GM04503 (cell line): ENCODE results near the gene ZNF263.
A peak's percentile ranks its signal among the peaks of the same experiment; 100 is the strongest.

ENCODE experiments used
- DNase-seq: peaks from one replicate; pipeline ENCODE4 v3.0.0-alpha.2; 2012; ENCODE audit warnings: low read depth

ZNF263 gene

GRCh38 chr16:3282730-3283542 is at the start of gene ZNF263:
Gene ZNF263 (plus strand): TSS chr16:3283491. CDS start chr16:3283819, 328 bp downstream.
- DNase-seq = peak; percentile 94

- no peak for DNase-seq
Observed at GRCh38 chr16:3234543-3234856, 48.8 kb upstream of the ZNF263 start.

GRCh38 chr16:3234857-3235561 is 48.3 kb upstream of the ZNF263 start, which contains the start of gene ZNF200:
Gene ZNF200 (minus strand): TSS chr16:3235158. CDS start chr16:3233755, 1,403 bp downstream.
- peak; percentile 73 for DNase-seq

GRCh38 chr16:3235856-3236669 is 47.2 kb upstream of the ZNF263 start:
- no peak for DNase-seq

DNA sequence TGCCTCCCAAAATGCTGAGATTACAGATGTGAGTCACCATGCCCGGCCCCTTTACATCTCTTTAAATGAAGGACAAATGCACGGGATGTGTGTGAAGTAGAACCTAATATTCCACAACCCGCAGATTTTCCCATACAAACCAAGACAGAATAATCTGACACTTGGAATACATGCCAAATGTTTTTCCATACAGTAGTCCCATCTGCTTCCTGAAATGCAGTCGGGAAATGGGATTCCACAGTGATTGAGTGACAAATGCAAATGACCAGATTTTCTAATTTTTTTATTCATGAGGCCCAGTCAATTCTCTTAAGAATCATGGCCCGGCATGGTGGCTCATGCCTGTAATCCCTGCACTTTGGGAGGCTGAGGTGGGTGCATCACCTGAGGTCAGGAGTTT is 41.5 kb upstream of the ZNF263 start:
- DNase-seq = no peak

DNA sequence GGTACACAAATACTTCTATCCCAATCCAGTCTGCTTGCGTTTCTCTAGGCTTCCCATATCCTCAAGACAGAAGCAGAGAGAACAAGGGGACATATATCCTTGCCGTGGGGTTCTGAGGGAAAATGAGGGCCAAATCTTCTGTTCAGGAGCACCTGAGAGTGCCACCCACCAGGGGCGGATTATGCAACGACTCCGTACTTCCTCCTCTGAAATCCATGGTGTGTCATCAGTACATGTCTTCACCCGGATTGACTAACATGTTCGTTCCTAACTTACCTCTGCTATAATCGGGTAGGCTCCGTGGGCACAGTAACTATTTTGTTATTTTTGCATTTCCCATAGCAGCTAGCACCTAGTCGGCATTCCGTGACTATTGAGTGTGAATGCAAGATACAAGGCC is 40.6 kb upstream of the ZNF263 start:
- no peak for DNase-seq

GRCh38 chr16:3243882-3244281 is 39.4 kb upstream of the ZNF263 start:
- no peak for DNase-seq

DNA sequence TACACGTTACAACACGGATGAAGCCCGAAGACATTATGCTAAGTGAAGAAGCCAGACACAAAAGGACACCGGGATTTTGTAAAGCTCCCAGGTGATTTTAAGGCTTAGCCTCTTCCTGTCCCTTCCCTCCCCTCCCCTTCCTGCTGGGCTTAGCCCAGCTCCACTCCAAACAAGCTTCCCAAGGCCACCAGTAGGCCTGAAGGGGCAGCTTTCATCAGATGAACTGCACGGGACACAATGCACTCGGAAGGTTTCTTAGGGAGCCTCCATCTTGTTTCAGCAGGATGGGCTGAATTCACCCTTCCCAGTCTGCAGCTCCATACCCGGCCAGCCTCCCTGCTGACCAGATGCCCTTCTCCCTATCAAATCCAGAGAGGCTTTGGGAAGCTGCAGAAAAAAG is 37.3 kb upstream of the ZNF263 start:
- no peak for DNase-seq

DNA sequence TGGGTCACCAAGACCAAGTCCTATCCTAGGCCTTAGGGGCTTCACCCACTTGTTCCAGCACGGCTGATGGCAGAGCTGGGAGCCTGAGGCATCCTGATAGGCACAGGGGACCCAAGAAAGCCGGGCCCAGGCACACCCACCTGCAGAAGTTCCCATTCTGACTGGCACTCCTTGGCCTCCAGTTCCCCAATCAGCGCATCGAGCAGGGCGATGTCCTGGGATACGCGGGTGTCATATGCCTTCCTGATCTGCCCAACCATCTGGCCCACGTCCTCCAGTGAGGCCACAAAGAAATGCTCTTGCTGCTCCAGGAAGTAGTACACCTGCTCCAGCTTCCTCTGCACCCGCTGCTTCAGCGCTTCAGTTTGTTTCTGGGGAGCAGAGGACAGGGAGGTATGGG is 36.4 kb upstream of the ZNF263 start:
- no peak for DNase-seq

- DNase-seq = no peak
Observed at GRCh38 chr16:3248596-3248995, 34.7 kb upstream of the ZNF263 start.

GRCh38 chr16:3249020-3249419 is 34.3 kb upstream of the ZNF263 start:
- no peak for DNase-seq

DNA sequence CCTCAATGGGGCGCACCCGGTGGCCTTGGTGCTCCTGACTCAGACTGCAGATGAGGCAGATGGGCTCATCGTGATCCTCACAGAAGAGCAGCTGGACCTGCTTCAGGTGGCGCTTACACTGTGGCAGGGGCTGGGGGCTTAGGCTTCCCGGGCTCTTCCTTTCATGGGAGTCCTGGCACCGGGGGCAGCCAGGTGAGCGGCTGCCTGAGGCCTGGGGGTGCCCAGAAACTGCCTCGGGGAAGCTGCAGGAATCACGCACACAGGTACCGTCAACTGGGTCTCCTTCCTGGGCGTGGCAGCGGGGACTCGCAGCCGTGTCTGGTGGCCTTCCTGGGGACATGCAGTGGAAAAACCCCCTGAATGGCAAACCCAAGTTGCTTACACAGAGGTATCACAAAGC is 33.8 kb upstream of the ZNF263 start:
- no peak for DNase-seq

GRCh38 chr16:3252967-3253366 is 30.3 kb upstream of the ZNF263 start:
- no peak for DNase-seq

DNA sequence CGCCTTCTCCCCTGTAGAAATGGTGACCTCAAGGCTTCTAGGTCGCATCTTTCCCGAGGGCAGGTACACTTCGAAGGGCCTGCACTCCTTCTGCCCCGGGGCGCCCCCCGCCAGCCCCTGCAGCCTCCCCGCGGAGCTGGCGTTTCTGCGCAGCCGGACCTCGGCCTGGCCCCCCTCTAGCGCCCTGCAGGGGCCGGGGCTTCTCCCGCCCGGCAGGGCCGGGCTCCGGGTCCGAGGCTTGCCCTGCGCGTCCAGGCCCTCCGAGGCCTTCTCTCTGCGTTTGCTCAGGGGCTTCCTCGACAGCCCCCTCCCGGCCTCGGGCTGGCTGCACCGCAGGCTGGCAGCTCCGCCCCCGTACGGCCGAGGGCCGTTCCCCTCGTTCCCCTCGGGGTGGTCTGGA is 29.0 kb upstream of the ZNF263 start:
- no peak for DNase-seq

- DNase-seq = no peak
Observed at GRCh38 chr16:3256146-3256865, 27.0 kb upstream of the ZNF263 start, which contains the start of gene MEFV. Gene MEFV (minus strand): TSS chr16:3256633. CDS start chr16:3256587, 46 bp downstream.

DNA sequence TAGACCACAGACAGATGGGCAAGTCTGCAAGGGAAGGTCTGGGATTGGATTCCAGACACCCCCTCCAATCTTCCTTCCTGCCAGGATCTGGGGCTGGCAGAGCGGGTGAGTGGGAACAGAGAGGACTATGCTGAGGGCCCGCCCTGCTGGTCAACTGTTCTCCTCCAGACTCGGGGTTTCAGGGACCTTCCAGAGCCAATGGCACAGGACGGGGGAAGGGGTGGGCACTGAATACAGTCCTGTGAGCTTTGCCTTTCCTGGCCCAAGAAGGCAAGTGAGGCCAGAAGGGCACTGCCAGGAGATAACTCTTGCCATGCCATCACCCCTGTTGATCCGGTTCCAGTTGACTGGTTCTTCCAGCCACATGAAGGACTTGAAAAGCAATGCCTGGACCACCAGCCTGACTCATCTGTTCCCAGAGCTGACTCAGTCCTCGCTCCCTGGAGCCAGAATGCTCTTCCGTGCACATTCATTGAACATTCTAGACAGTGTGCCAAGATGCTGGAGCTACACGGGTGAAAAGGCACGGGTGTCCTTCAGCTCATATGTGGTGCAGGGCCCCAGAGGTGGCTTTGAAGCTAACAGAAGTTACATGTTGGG is 26.3 kb upstream of the ZNF263 start:
- no peak for DNase-seq

- DNase-seq = no peak
Observed at GRCh38 chr16:3259836-3260235, 23.5 kb upstream of the ZNF263 start.

GRCh38 chr16:3262517-3262916 is 20.8 kb upstream of the ZNF263 start:
- no peak for DNase-seq

DNA sequence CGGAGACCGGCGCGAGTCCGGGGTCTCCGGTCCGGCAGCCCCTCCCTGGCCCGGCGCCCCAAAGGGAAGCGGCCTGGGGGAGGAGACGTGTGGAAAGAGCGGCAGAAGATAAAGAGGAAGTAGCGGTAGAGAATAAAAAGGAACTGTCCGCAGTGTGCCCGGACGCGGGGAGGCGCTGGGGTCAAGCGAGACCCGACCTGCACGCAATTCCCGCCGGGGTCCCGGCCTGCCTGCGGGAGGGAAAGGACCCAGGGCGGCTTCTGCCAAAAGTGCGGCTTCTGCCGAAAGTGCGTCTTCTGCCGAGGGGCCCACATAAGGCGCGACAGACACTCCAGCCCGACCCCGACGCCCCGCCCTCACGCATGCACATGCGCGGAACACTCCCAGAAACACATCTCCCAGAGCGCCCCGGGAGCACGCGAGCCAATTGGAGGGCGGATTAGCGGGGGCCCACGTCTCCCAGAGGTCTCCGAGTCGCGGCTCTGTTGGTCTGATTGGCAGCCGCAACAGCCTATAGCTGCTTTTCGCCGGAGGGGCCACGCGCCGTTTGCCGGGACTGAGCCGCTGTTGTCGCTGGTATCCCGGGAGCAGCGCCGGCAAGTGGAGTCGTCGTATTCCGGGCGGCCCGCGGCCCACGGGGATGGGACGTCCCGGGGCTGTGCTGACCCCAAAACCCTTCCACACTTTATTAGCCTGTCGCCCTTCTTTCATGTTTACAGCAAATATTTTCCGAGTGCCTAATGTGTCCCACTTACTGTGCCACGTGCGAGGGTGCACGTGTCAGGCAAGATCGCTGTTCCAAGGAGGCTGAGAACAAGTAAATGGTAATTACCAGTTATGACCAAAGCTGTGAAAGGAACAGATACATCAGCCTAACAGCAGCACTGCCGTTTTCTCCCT is 18.9 kb upstream of the ZNF263 start:
- peak; percentile 83 for DNase-seq

DNA sequence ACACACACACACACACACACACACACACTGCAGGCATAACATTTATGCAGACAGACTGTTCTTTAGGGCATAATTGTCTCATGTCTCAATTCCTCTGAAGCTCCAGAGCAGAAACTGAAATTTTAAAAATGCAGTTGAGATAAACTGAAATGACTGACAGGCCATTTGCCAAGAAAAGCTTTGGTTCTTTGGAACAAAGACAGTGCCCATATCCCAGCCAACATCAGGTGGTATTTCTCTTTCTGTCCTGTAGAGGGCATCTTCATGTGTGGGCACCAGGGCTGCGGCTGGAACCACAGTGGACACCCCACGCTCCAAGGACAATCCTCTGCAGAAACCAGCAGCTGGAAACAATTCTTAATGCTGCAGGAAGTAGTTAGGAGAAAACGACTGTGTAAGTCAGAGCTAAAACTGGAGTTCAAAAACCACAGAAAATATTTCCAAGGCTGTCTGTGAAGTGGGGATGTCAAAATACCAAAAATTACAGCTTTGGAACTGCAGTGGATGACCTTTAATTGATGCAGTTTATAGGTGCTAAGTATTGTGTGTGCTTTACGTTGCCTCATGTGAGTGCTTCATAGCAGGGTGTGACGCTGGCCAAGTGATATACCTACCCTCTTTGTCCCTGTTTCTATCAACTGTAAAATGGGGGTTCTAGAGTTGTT is 16.3 kb upstream of the ZNF263 start:
- DNase-seq = peak; percentile 84
